T-helper 1 cell treated with Interleukin-12 subunit alpha and Interleukin-12 subunit beta and Interleukin-4 antibody, amounts not matched to agents 30 μg/mL and 1 μg/mL, for 36 hours (primary cell): ENCODE data around the gene NSF.
"Not testable (repeated sequence)": the region's sequence is repeated elsewhere in the genome, so short reads cannot be mapped to it uniquely, and the experiment has no call there.

Experiments
- H3K27ac Mint-ChIP-seq: one replicate; pipeline ENCODE4 v1.8.0; 2021; ENCODE audit warnings: mild to moderate bottlenecking, mixed read lengths
- H3K27me3 Mint-ChIP-seq: one replicate; pipeline ENCODE4 v1.8.0; 2021; ENCODE audit warnings: low read depth, mixed read lengths
- H3K36me3 Mint-ChIP-seq: one replicate; pipeline ENCODE4 v1.8.0; 2021; ENCODE audit warnings: low read depth, mixed read lengths
- H3K4me1 Mint-ChIP-seq: one replicate; pipeline ENCODE4 v1.8.0; 2021; ENCODE audit warnings: low read depth, mixed read lengths
- H3K4me3 Mint-ChIP-seq: one replicate; pipeline ENCODE4 v1.8.0; 2021; ENCODE audit warnings: mild to moderate bottlenecking, moderate library complexity, mixed read lengths
- H3K9me3 Mint-ChIP-seq: one replicate; pipeline ENCODE4 v1.8.0; 2021; ENCODE audit warnings: mixed read lengths

Gene NSF

GRCh38 chr17:46768540-46768870 is 178.0 kb downstream of the NSF start:
- no peak overlapping the region for H3K27ac Mint-ChIP-seq
- peaks cover 38% of the 10 kb centered on the region for H3K27me3 Mint-ChIP-seq
- no peaks in the 10 kb centered on the region for H3K36me3 Mint-ChIP-seq
- no peaks in the 10 kb centered on the region for H3K9me3 Mint-ChIP-seq
- H3K4me1 Mint-ChIP-seq = peaks cover 3% of the 10 kb centered on the region
- no peak overlapping the region for H3K4me3 Mint-ChIP-seq

- H3K9me3 Mint-ChIP-seq, H3K4me3 Mint-ChIP-seq, H3K36me3 Mint-ChIP-seq, H3K4me1 Mint-ChIP-seq, H3K27ac Mint-ChIP-seq: not testable (repeated sequence)
- H3K27me3 Mint-ChIP-seq = peaks cover 42% of the 10 kb centered on the region
Observed at GRCh38 chr17:46768896-46769295, 178.4 kb downstream of the NSF start.

- H3K27me3 Mint-ChIP-seq = peaks cover 49% of the 10 kb centered on the region
- H3K36me3 Mint-ChIP-seq = no peaks in the 10 kb centered on the region
Observed at GRCh38 chr17:46769531-46770438, 179.3 kb downstream of the NSF start.

GRCh38 chr17:46770439-46770817 is 180.0 kb downstream of the NSF start:
- Mint-ChIP-seq H3K4me3 (no peak overlapping the region), H3K4me1 (peaks cover 3% of the 10 kb centered on the region), H3K36me3 (no peaks in the 10 kb centered on the region), H3K27me3 (peaks cover 49% of the 10 kb centered on the region), H3K9me3 (no peaks in the 10 kb centered on the region), H3K27ac (no peak overlapping the region)

More at GRCh38 chr17:46769531-46770438, 179.3 kb downstream of the NSF start:
- H3K9me3 Mint-ChIP-seq = no peaks in the 10 kb centered on the region
- peaks cover 3% of the 10 kb centered on the region for H3K4me1 Mint-ChIP-seq
- no peak overlapping the region for H3K27ac Mint-ChIP-seq
- H3K4me3 Mint-ChIP-seq = no peak overlapping the region

GRCh38 chr17:46770818-46771560 is 180.5 kb downstream of the NSF start:
- Mint-ChIP-seq H3K36me3 (no peaks in the 10 kb centered on the region), H3K27me3 (peaks cover 49% of the 10 kb centered on the region), H3K27ac (no peak overlapping the region), H3K4me1 (peaks cover 3% of the 10 kb centered on the region), H3K9me3 (no peaks in the 10 kb centered on the region), H3K4me3 (peak overlapping the region; percentile 26)

- Mint-ChIP-seq H3K27ac (no peak overlapping the region), H3K4me1 (peaks cover 3% of the 10 kb centered on the region), H3K9me3 (no peaks in the 10 kb centered on the region), H3K36me3 (no peaks in the 10 kb centered on the region), H3K4me3 (peak overlapping the region; percentile 63), H3K27me3 (peaks cover 49% of the 10 kb centered on the region)
Observed at GRCh38 chr17:46771561-46772474, 181.3 kb downstream of the NSF start.

- peaks cover 3% of the 10 kb centered on the region for H3K4me1 Mint-ChIP-seq
- H3K27me3 Mint-ChIP-seq = peaks cover 47% of the 10 kb centered on the region
- H3K4me3 Mint-ChIP-seq = peak overlapping the region; percentile 63
- H3K36me3 Mint-ChIP-seq = no peaks in the 10 kb centered on the region
- no peak overlapping the region for H3K27ac Mint-ChIP-seq
- H3K9me3 Mint-ChIP-seq = no peaks in the 10 kb centered on the region
Observed at GRCh38 chr17:46772475-46773220, 182.2 kb downstream of the NSF start.

- Mint-ChIP-seq H3K27ac (no peak overlapping the region), H3K9me3 (no peaks in the 10 kb centered on the region), H3K27me3 (peaks cover 49% of the 10 kb centered on the region), H3K4me3 (peak overlapping the region; percentile 56), H3K4me1 (peaks cover 3% of the 10 kb centered on the region), H3K36me3 (no peaks in the 10 kb centered on the region)
Observed at GRCh38 chr17:46773221-46773605, 182.7 kb downstream of the NSF start.

- H3K4me3 Mint-ChIP-seq = no peak overlapping the region
- peaks cover 3% of the 10 kb centered on the region for H3K4me1 Mint-ChIP-seq
- peaks cover 47% of the 10 kb centered on the region for H3K27me3 Mint-ChIP-seq
Observed at GRCh38 chr17:46773676-46774075, 183.2 kb downstream of the NSF start.

GRCh38 chr17:46774108-46774737 is 183.8 kb downstream of the NSF start:
- Mint-ChIP-seq H3K27ac (no peak overlapping the region), H3K4me3 (no peak overlapping the region), H3K27me3 (peaks cover 45% of the 10 kb centered on the region), H3K4me1 (peaks cover 3% of the 10 kb centered on the region), H3K9me3 (no peaks in the 10 kb centered on the region), H3K36me3 (no peaks in the 10 kb centered on the region)

More at GRCh38 chr17:46773676-46774075, 183.2 kb downstream of the NSF start:
- H3K27ac Mint-ChIP-seq = no peak overlapping the region
- no peaks in the 10 kb centered on the region for H3K9me3 Mint-ChIP-seq
- H3K36me3 Mint-ChIP-seq = no peaks in the 10 kb centered on the region

- Mint-ChIP-seq H3K4me3 (no peak overlapping the region), H3K27me3 (peaks cover 32% of the 10 kb centered on the region), H3K36me3 (no peaks in the 10 kb centered on the region), H3K4me1 (peaks cover 1% of the 10 kb centered on the region), H3K27ac (no peak overlapping the region), H3K9me3 (no peaks in the 10 kb centered on the region)
Observed at GRCh38 chr17:46776298-46777005, 186.0 kb downstream of the NSF start.

- Mint-ChIP-seq H3K27me3 (peaks cover 20% of the 10 kb centered on the region), H3K36me3 (no peaks in the 10 kb centered on the region), H3K4me1 (no peaks in the 10 kb centered on the region), H3K4me3 (no peak overlapping the region), H3K27ac (no peak overlapping the region), H3K9me3 (no peaks in the 10 kb centered on the region)
Observed at GRCh38 chr17:46777943-46778915, 187.8 kb downstream of the NSF start.
